GM23338 (cell line): Measurements from ENCODE around the gene DHX40. TPM values are rescaled to one million over a fixed set of nuclear protein-coding genes. Genes with fewer than 3 reads are reported as not detected.

Experiments used
- CREB1 ChIP-seq: fragments of 250-450 bp; sonication (Bioruptor Pico); IDR thresholded peaks from 2 replicates; pipeline ENCODE4 v1.5.0; 2020; ENCODE audit warnings: low read depth, mild to moderate bottlenecking, moderate library complexity
- JUNB ChIP-seq: IDR thresholded peaks from one replicate; pipeline ENCODE4 v1.6.1; 2016; ENCODE audit warnings: antibody characterized with exemption; ENCODE audit not compliant: unreplicated experiment
- NANOG ChIP-seq: IDR thresholded peaks from 2 replicates; pipeline ENCODE4 v1.6.1; 2016; ENCODE audit warnings: antibody characterized with exemption, borderline replicate concordance
- ZNF331 ChIP-seq: fragments of 250-450 bp; sonication (Bioruptor Pico); IDR thresholded peaks from 2 replicates; pipeline ENCODE4 v1.5.0; 2020; ENCODE audit warnings: low read depth, mild to moderate bottlenecking, moderate library complexity
- polyA plus RNA-seq: library from polyadenylated mRNA; unstranded; fragments of >200 nt; fragmentation: Nextera tagmentation; extraction: Ambion mirVana; gene quantifications from 2 replicates; pipeline ENCODE4 v1.2.1, GENCODE V29; 2016
- total RNA-seq: library from RNA; depleted of rRNA; stranded (reverse); fragments of >200 nt; shearing (Covaris generic); gene quantifications from 2 replicates; pipeline ENCODE4 v1.2.3, GENCODE V29; 2014
- TF ChIP-seq, protein P1 (sequence below): fragments of 250-450 bp; sonication (Bioruptor Pico); IDR thresholded peaks from 2 replicates; pipeline ENCODE4 v1.5.0; 2020; ENCODE audit warnings: mild to moderate bottlenecking, moderate library complexity
- TF ChIP-seq, protein P2 (sequence below): IDR thresholded peaks from one replicate; pipeline ENCODE4 v1.6.1; 2018; ENCODE audit warnings: antibody characterized with exemption; ENCODE audit not compliant: unreplicated experiment
- TF ChIP-seq, protein P3 (sequence below), 2 experiments: fragments of 200-600 bp in 1 of 2; sonication (generic) in 1 of 2; conservative IDR thresholded peaks; 2 replicates each; pipeline versions ENCODE4 v1.5.1 to v1.6.1; 2016 to 2017; ENCODE audit warnings: antibody characterized with exemption in 2 of 2, low read depth in 2 of 2, mild to moderate bottlenecking in 2 of 2, moderate library complexity in 1 of 2

Gene DHX40
- total and polyA plus RNA-seq, 2 experiments from 2014 or later, result 14.5 to 38.2 TPM

GRCh38 chr17:59632398-59632797, 67.0 kb downstream of the DHX40 start (continued):
- TF ChIP-seq, protein P1, sequence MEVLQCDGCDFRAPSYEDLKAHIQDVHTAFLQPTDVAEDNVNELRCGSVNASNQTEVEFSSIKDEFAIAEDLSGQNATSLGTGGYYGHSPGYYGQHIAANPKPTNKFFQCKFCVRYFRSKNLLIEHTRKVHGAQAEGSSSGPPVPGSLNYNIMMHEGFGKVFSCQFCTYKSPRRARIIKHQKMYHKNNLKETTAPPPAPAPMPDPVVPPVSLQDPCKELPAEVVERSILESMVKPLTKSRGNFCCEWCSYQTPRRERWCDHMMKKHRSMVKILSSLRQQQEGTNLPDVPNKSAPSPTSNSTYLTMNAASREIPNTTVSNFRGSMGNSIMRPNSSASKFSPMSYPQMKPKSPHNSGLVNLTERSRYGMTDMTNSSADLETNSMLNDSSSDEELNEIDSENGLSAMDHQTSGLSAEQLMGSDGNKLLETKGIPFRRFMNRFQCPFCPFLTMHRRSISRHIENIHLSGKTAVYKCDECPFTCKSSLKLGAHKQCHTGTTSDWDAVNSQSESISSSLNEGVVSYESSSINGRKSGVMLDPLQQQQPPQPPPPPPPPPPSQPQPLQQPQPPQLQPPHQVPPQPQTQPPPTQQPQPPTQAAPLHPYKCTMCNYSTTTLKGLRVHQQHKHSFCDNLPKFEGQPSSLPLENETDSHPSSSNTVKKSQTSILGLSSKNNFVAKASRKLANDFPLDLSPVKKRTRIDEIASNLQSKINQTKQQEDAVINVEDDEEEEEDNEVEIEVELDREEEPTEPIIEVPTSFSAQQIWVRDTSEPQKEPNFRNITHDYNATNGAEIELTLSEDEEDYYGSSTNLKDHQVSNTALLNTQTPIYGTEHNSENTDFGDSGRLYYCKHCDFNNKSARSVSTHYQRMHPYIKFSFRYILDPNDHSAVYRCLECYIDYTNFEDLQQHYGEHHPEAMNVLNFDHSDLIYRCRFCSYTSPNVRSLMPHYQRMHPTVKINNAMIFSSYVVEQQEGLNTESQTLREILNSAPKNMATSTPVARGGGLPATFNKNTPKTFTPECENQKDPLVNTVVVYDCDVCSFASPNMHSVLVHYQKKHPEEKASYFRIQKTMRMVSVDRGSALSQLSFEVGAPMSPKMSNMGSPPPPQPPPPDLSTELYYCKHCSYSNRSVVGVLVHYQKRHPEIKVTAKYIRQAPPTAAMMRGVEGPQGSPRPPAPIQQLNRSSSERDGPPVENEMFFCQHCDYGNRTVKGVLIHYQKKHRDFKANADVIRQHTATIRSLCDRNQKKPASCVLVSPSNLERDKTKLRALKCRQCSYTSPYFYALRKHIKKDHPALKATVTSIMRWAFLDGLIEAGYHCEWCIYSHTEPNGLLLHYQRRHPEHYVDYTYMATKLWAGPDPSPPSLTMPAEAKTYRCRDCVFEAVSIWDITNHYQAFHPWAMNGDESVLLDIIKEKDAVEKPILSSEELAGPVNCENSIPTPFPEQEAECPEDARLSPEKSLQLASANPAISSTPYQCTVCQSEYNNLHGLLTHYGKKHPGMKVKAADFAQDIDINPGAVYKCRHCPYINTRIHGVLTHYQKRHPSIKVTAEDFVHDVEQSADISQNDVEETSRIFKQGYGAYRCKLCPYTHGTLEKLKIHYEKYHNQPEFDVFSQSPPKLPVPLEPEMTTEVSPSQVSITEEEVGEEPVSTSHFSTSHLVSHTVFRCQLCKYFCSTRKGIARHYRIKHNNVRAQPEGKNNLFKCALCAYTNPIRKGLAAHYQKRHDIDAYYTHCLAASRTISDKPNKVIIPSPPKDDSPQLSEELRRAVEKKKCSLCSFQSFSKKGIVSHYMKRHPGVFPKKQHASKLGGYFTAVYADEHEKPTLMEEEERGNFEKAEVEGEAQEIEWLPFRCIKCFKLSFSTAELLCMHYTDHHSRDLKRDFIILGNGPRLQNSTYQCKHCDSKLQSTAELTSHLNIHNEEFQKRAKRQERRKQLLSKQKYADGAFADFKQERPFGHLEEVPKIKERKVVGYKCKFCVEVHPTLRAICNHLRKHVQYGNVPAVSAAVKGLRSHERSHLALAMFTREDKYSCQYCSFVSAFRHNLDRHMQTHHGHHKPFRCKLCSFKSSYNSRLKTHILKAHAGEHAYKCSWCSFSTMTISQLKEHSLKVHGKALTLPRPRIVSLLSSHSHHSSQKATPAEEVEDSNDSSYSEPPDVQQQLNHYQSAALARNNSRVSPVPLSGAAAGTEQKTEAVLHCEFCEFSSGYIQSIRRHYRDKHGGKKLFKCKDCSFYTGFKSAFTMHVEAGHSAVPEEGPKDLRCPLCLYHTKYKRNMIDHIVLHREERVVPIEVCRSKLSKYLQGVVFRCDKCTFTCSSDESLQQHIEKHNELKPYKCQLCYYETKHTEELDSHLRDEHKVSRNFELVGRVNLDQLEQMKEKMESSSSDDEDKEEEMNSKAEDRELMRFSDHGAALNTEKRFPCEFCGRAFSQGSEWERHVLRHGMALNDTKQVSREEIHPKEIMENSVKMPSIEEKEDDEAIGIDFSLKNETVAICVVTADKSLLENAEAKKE (CRISPR knock-in tag), result no peak
- TF ChIP-seq ZNF331 (CRISPR knock-in tag) (no peak), NANOG (no peak), JUNB (no peak), CREB1 (CRISPR knock-in tag) (no peak)
- TF ChIP-seq, protein P2, sequence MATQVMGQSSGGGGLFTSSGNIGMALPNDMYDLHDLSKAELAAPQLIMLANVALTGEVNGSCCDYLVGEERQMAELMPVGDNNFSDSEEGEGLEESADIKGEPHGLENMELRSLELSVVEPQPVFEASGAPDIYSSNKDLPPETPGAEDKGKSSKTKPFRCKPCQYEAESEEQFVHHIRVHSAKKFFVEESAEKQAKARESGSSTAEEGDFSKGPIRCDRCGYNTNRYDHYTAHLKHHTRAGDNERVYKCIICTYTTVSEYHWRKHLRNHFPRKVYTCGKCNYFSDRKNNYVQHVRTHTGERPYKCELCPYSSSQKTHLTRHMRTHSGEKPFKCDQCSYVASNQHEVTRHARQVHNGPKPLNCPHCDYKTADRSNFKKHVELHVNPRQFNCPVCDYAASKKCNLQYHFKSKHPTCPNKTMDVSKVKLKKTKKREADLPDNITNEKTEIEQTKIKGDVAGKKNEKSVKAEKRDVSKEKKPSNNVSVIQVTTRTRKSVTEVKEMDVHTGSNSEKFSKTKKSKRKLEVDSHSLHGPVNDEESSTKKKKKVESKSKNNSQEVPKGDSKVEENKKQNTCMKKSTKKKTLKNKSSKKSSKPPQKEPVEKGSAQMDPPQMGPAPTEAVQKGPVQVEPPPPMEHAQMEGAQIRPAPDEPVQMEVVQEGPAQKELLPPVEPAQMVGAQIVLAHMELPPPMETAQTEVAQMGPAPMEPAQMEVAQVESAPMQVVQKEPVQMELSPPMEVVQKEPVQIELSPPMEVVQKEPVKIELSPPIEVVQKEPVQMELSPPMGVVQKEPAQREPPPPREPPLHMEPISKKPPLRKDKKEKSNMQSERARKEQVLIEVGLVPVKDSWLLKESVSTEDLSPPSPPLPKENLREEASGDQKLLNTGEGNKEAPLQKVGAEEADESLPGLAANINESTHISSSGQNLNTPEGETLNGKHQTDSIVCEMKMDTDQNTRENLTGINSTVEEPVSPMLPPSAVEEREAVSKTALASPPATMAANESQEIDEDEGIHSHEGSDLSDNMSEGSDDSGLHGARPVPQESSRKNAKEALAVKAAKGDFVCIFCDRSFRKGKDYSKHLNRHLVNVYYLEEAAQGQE, result no peak
- TF ChIP-seq, protein P3, sequence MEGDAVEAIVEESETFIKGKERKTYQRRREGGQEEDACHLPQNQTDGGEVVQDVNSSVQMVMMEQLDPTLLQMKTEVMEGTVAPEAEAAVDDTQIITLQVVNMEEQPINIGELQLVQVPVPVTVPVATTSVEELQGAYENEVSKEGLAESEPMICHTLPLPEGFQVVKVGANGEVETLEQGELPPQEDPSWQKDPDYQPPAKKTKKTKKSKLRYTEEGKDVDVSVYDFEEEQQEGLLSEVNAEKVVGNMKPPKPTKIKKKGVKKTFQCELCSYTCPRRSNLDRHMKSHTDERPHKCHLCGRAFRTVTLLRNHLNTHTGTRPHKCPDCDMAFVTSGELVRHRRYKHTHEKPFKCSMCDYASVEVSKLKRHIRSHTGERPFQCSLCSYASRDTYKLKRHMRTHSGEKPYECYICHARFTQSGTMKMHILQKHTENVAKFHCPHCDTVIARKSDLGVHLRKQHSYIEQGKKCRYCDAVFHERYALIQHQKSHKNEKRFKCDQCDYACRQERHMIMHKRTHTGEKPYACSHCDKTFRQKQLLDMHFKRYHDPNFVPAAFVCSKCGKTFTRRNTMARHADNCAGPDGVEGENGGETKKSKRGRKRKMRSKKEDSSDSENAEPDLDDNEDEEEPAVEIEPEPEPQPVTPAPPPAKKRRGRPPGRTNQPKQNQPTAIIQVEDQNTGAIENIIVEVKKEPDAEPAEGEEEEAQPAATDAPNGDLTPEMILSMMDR (conservative IDR thresholded peaks at IDR 0.05; ENCODE audit: low read depth in 2 of 2), result no peak
